Measurements from ENCODE around the gene MARCHF10. TPM values are rescaled to one million over a fixed set of nuclear protein-coding genes. Genes with fewer than 3 reads are reported as not detected.

The MARCHF10 gene
- total RNA-seq, 4 donors from 2014 or later: 0.28 TPM; not detected in 3

- DNase-seq (ENCODE audit: low spot score) (no peak), ATAC-seq (ENCODE audit: low FRiP score) (no peak)
- no peak for TF ChIP-seq CTCF (IDR thresholded peaks at IDR 0.05)
These were observed 4.1 kb downstream of the MARCHF10 start for GRCh38 chr17:62804025-62804424.

GRCh38 chr17:62802561-62803205, 5.4 kb downstream of the MARCHF10 start:
- no peak for TF ChIP-seq CTCF (IDR thresholded peaks at IDR 0.05)
- ATAC-seq (ENCODE audit: low FRiP score) (no peak), DNase-seq (ENCODE audit: low spot score) (no peak)

- ATAC-seq (ENCODE audit: low FRiP score) (no peak), DNase-seq (ENCODE audit: low spot score) (no peak)
- no peak for TF ChIP-seq CTCF (IDR thresholded peaks at IDR 0.05)
These were observed 6.5 kb downstream of the MARCHF10 start for GRCh38 chr17:62801553-62802114.

- no peak for TF ChIP-seq CTCF (IDR thresholded peaks at IDR 0.05)
- DNase-seq (ENCODE audit: low spot score) (no peak), ATAC-seq (ENCODE audit: low FRiP score) (no peak)
These were observed 7.5 kb downstream of the MARCHF10 start for GRCh38 chr17:62800585-62800984.

DNA sequence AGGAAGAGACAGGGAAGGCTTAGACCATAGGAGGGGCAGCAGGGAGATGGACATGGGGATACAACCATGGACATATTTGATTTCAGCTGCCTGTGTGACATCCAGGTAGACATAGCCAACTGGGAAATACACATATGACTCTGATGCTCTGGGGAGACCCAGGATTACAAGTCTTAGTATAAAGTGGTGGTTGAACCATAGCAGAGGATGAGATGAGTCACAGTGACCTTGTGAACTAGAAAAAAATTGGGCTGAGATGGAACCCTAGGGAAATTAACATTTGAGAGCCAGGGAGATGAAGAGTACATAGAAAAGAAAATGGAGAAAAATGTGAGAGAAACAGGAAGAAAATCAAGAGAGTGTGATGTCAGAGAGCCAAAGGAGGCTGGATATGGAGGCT, 10.2 kb downstream of the MARCHF10 start:
- no peak for DNase-seq (ENCODE audit: low spot score)
- no peak for TF ChIP-seq CTCF (IDR thresholded peaks at IDR 0.05)
- no peak for ATAC-seq (ENCODE audit: low FRiP score)

- DNase-seq (ENCODE audit: low spot score) (no peak), ATAC-seq (ENCODE audit: low FRiP score) (no peak)
- TF ChIP-seq CTCF (IDR thresholded peaks at IDR 0.05): no peak
These were observed 11.8 kb downstream of the MARCHF10 start for GRCh38 chr17:62796291-62796690.

GRCh38 chr17:62794666-62794971, 13.5 kb downstream of the MARCHF10 start:
- DNase-seq (ENCODE audit: low spot score): no peak
- ATAC-seq (ENCODE audit: low FRiP score): no peak
- no peak for TF ChIP-seq CTCF (IDR thresholded peaks at IDR 0.05)

Measured in omental fat pad (tissue), 4 donors.